ENCODE results near the gene GP2.

The GP2 gene
- total RNA-seq, result 0 reads per million in 2 donors

DNA sequence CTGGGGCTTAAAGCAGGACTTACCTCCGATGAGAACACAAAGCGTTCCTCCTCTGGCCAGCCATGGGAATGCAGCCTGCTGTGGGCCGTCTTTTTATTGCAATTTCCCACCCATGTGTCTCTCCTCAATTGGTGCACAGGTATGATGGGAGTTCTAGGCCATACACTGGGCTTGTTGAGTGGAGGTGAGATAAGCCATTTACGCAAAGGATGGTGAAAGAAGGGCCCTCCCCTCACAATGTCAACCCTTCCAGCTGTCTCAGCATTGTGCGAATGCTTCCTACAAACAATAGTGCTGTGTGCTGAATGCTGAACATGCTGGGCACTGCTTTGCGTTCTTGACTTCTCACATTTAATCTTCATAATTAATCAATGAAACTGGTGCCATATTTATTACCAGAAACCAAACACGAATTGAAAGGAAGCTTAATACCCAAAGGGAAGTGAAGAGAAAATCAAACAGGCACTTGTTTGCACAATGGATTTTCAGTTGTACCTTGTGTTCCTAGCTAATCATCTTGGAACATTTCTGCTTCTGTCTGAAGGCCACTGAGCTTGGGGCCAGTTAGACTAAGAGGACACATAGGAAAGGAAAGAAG, at the start of gene GP2:
Gene GP2, minus strand, starts transcription at position 70 of the 598 bp plus-strand sequence. CDS start 1,082 bp downstream, outside the sequence.
- DNase-seq, result no peak

DNA sequence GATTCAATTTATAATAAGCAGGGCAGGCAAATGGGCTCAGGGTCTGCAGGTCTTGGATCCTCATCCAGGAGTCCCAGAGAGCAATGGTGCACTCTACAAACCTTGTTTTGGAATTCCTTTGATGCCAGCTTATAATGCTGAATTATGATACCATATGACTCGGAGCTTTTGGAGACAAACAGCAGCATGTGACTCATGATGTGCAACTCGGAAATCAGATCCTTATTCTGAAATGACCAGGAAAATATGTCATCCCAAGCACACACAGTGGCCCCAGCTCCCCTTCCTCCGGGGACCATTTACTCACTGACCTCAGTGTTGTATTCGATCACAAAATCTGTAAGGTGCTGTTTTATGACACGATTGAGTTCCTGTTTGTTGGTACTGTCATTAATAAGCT, 45.4 kb upstream of the GP2 start:
- no peak for DNase-seq

DNA sequence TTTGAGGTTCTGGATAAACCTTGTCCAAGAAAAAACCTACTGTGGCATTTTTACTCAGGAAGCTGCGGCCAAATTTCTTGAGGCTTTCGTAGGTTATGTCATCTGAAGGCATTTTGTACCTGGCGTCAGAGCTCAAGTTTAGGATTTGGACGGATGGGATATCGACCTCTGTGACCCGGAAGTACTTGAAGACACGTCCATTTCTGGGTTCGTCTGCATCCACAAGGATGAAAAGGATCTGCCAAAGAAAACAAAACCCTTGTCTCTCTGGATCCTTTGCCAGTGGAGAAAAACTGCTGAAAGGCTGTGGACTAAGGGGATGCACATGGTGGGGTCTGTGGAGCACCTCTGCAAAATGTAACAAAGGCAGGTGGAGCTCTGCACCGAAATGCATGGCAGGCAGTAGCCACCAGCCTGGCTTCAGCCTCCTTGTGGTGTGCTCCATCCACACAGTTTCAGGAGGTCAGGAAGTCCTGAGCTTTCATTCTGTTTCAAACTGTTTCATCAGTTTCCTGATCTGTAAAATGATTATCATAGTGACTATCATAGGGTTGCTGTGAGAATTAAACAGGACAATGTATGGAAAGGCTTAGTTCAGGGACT, 42.2 kb upstream of the GP2 start:
- DNase-seq, result no peak

DNA sequence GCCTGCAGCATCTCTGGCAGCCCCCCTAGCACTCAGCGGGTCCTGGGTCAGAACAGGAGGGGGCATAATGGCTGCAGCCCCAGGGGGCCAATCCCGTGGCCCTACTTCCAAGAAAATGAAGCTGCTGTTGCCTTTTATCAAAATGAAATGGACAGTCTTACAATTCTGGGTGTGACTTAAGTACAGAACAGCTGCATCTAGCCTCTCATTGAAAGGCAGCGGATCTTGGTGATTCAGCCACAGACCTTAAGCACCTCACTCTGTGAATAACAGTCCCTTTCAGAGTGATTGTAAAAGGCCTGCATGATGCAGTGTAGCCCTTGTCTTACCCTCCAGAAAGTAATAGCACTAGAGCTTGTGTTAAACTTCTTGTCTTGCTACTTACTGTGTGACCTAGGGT, 36.7 kb upstream of the GP2 start:
- no peak for DNase-seq

DNA sequence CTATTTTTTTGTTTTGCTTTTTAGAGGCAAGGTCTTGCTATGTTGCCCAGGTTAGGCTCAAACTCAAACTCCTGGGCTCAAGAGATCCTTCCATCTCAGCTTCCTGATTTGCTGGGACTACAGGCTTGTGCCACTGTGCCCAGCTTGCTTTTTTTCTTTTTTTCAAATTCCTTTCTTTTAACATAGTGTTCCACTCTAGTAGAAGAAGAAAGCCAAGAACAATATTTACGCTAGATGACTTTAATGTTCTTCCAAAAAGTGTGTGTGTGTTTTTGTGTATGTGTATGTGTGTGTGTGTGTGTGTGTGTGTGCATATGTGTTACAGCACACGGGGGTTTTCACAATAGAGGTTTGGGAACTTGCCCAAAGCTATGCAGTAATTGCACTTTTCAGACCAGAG, 35.9 kb upstream of the GP2 start:
- DNase-seq, result no peak

DNA sequence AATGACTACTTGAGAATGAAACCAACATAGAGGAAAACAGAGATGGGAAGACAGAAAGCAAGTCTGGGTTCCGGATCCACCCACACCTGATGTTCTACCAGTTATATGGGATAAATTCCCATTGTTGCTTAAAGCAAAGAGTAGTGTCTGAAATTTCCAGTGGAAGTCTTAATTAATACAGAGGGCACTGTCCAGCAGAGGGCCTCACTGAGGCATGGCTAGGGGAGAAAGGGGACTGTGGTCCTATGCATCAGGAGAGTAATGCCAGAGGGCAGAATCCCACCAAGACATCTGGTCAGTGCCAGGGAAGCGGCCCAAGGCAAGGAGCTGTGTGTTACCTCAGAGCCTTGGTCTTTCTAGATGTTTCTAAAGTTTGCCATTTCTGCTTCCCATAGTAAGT, 32.7 kb upstream of the GP2 start:
- no peak for DNase-seq

DNA sequence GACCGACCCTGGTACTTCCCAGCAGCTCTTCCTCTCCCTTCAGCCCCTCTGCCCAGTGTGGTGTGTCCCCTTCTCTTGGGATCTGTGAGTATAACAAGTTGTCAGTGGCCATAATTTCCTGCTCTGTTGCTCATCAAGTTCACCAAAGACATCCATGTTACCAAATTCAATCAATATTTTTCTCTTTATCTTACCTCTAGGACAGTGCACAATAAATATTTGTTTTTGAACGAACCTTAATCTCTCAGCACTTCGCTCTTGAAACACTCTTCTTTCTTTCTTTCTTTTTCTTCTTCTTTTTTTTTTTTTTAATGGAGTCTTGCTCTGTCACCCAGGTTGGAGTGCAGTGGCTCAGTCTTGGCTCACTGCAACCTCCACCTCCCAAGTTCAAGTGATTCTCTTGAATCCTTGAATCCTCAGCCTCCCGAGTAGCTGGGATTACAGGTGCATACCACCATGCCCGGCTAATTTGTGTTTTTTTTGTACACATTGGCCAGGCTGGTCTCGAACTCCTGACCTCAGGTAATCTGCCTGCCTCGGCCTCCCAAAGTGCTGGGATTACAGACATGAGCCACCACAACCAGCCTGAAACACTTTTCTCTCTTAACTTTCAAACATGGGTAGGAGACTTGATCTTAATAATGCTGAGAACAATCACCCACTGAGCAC, 27.9 kb upstream of the GP2 start:
- no peak for DNase-seq

DNA sequence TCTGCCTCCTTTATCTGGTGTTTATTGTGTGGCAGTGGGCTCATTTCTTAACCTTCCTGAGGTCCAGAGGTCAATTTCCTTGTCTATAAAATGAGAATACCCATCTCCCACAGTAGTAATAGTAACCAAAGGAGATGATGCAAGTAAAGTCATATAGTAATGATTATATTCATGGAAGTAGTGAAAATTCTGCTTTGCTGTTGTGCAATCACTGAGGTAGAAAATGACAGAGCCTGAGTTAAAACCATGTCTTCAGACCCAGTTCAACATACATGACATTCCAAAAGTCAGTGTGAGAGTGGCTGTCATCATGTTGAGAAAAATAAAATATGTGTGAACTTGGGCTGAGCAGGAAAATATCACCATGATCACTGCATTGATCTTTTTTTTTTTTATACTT, 26.1 kb upstream of the GP2 start:
- no peak for DNase-seq

DNA sequence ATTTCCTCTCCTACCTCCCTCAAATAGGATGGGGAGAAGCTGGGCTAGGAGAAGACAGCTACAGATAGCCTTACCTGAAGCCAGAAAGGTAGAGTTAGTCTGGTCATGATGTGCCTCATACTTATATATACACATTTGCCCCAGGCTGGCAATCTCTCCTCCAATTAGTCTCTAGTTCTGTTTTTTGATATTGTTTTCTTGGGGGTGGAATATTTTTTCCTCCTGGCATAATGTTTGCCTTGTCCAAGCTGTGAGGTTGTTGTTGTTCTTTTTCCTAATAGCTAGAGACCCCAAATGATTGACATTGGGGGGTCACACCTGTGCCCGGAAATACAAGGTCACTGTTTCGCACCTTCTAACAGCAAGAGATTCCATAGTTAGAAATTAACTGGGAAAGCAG, 25.3 kb upstream of the GP2 start, which contains the start of gene UMOD:
Gene UMOD, minus strand, starts transcription at position 101 of the 400 bp plus-strand sequence. CDS start 1,978 bp downstream, outside the sequence.
- no peak for DNase-seq

DNA sequence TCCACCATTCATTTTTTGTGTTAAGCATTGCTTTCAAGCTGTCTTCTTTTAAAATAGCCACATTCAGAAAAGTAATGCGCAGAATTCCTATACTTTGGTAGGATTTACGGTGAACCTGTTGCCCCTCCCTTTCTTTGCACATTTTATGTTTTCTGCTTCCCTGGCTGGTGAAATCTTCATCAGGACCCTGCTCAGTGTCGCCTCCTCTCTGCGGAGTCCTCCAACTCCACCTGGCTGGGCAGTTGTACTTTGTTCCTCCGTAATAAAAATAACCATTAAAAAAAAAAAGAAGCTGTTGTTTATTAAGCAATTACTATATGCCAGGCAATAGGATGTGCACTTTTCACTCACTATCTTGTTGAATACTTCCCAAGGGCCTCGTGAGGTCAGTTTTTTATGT, 22.3 kb upstream of the GP2 start:
- DNase-seq, result no peak

DNA sequence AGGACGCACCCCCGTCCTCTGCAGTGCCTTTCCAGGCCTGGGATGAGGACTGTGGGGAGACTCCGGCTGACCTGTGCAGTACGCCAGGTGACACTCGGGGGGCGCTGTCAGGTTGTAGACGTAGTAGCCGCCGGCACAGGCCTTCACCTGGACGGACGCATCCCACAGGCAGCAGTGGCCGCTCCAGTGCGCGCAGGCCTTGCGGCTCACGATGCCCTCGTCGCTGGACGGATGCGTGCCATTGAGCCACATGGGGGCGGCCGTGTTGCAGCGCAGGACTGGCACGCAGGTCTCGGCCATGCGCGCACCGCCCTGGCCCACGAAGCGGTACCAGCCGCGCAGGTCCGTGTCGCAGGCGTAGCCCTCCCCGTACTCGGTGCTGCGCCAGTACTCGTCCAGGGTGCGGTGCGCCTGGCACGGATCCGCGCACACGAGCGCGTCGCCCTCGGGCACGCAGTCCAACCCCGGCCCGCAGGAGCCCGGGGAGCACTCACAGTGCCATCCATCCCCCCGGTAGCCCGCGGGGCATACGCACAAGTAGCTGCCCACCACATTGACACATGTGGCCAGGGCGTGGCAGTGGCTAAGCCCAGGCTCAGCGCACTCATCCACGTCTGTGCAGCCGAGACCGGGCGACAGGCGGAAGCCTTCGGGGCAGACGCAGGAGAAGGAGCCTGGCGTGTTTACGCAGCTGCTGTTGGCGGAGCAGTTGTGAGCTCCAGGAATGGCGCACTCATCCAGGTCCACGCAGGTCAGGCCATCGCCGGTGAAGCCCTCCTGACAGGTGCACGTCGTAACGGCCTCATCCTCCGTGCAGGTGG, 21.3 kb upstream of the GP2 start:
- DNase-seq, result no peak

DNA sequence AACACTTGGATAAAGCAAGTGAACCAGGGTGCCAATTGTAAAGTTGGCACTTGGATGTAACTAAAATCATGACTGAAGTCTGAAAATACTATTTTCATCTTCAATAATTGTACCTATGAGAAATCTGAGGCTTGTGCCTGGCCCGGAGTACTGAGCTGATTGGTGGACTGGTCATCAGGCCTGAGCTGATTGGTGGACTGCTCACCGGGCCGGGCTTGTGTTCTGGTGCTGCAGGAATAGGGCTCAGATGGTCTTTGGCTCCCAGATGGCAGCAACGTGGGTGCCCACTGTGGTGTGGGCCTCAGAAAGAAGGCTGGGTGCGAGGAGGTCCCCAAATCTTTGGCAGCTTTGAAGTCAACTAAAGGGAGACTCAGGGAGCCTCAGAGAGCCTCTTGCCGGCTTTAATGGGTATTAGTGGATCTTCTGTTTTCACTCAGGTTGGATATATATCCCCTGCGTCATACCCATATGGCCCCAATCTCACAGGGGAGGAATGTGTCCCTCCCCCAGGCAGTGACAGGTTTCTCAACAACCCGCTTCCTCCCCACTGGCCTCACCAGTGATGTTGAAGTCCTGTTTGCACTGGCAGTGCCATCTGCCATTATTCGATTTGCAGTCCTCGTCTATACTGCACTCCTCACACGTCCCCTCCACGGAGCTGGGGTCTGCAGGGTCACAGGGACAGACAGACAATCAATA, 20.5 kb upstream of the GP2 start:
- no peak for DNase-seq

DNA sequence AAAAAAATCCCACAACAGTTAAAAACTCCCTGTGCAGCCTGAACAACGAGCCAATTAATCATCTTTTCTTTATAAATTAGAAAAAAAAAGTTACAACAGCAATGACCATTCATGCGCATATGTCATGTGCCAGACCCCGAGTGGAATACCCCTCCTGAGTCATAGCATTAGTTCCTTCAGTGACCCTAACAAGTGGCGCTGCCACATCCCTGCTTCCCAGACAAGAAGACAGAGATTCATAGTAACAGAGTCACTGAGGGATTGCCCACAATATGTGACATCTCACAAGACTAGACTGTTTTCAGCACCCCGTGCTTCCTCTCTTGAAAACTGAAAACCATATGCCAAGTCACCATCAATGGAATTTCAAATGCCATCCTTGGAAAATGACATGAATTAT, 17.3 kb upstream of the GP2 start:
- DNase-seq, result no peak

DNA sequence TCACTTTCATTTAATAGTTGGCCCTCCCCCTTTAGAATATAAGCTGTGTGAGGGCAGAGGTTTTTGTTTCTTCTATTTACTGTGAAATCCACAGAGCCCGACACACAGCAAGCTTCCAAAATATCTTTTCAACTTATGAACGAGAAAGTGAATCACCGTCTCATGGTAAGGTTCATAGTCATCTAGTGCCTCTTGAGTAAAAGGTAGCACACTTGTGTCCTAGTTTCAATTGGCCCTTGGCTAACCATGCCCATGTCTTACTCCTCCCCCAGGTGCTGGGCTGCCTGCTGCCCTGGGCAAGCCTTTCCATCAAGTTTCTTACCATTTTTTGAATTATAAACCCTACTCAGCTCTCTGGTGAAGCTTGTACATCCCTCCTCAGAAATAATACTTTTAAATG, 12.4 kb upstream of the GP2 start:
- DNase-seq, result no peak

DNA sequence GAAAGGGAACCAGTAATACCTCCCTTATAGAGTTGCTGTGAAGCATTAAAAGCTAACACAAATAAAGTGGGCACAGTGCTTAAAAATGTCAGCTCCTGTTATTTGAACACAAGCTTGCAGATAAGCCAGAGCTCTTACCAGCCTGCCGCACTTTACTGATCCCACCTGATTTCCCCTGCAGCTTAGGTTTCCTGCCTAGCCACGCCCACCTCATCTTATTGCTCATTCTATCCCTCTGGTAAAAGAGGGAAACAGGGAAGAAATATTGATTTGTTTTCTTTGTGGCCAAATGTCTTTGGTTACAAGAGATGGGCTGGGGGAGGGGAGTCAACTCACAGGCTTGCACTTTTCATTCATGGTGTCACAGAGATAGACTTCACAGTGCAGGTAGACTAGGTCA, 9.6 kb upstream of the GP2 start:
- no peak for DNase-seq

DNA sequence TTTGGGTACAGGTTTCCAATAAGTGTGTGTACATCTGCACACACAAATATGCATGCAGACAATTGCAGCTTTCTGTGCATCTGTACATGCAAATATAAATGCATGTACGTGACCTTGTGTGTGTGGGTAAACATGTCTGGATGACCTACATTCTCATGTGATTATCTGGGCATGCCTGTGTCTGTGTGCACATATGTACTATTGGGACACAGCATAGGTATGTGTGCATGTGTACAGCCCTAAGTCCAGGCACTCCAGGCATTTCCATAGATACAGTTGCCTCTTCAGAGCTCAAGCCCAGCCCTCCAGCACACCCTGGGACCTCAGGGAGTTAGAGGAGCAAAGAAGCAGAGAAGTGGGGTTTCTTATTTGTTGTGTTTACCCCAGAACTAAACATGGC, 7.1 kb upstream of the GP2 start:
- no peak for DNase-seq

DNA sequence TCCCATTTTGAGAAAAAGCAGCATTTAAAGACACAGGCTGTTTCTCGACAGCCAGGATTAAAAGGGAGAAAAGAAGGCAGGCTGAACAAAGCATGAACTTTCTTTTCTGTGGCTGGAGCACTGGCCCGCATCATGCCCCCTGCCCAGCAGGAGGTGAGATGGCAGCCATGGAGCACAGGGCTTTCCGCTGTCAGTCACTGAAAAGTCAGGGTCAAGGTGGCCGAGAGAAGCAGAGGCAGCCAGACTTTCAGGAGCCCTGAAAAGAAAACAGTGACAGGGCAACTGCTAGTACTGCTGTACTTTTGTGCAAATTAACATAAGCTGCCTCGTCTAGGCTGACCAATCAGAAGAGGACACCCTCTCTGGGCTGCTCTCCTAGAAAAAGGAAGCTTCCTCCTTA, 5.8 kb upstream of the GP2 start:
- no peak for DNase-seq

DNA sequence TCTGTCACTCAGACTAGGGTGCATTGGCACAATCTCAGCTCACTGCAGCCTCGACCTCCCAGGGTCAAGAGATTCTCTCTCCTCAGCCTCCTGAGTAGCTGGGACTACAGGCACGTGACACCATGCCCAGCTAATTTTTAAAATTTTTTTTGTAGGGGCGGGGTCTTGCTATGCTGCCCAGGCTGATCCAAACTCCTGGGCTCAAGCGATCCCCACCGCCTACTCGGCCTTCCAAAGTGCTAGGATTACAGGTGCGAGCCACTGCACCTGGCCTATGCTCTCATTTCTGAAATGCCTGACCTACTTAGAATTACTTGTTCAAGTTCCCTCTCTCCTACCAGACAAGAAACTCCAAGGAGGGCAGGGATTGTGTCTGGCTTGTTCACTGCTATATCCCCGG, 5.1 kb upstream of the GP2 start:
- no peak for DNase-seq

DNA sequence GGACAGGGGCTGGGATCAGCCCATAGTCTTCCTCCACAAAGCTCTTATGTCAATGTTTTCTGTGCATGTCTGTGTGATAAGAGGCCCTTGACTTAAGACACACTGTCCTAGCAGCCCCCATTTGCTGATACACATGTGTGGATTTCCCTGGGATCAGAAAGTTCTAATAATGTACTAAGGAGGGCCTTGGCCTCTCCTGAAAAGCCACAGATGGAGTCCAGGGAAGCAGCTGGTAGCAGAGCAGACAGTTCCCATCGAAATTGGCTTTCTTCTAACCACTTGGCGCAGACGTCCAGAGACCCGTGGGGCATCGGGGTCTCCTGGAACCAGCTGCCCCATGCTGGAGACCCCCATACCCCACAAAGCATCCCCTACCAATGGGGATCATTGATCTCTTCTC, 4.3 kb upstream of the GP2 start:
- DNase-seq, result no peak

DNA sequence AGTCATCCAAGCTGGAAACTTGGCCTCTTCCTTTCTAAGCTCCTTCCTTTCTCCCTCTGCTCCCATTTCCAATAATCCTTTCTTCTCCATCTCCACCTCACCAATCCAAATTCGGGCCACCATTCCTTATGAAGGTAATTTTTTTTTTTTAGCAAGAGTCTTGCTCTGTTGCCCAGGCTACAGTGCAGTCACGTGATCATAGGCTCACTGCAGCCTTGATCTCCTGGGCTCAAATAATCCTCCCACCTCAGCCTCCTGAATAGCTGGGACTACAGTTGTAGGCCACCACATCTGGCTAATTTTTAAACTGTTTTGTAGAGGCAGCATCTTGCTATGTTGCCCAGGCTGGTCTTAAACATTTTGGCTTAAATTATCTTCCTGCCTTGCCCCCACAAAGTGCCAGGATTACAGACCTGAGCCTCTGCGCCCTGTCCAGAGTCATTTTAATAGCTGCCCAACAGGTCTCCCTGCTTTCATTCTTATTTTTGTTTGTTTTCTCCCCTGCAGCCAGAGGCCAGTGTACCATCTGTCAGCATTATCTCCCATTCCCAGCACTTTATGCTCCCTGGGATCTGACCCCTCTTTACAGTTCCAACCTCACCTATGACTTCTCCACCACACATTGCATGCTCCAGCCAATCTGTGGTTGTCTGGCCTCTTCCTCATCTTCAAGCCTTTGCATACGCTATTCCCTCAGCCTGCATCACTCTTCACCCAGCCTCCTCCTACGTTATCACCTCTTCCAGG, 2.3 kb upstream of the GP2 start:
- no peak for DNase-seq

DNA sequence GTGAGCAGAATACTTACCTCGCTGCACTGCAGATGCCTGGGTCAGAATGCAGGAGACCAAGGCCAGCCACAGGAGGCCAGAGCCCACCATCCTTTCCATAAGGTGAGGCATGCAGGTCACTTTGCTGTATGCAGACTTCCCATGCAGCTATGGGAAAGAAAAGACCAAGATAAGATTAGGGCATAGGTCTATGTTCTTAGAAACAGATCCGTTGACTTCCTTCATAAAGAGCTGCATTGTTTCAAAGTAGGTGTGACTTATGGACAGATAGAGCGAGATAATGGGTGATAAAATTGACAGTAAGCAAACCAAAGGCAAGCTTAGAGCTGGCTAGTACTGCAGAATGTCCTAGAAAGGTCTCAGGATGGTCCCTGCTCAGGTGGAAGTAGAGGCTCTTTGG, 992 bp downstream of the GP2 start:
- no peak for DNase-seq

DNA sequence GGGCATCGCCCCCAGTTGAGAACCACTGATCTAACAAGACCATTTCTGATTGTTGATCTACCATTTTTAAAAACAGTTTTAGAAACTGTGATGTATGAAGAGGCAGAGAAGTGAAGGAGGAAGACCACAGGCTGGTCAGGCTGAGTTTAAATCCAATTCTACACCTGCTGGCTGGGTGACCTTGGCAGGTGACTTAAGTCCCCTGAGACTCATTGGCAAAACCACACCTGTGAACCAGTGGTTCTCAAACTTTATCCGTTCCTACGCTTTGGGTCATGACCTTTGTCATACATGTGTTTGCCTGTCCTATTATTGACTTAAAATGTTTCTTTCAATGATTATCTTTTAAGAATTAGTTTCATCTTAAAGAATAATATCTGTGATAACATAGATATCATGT, 2.3 kb downstream of the GP2 start:
- DNase-seq, result no peak

Data from T-helper 2 cell (primary cell).